HepG2 (cell line): ENCODE data around the gene SLC12A2.

Source experiments
- BRF2 ChIP-seq: sonication (generic); formaldehyde crosslinking; IDR thresholded peaks from 2 replicates; pipeline ENCODE4 v1.8.1; 2022; ENCODE audit warnings: mild to moderate bottlenecking, missing genetic modification reagents
- EP300 ChIP-seq, 3 experiments: sonication (generic) in 1 of 3; formaldehyde crosslinking in 1 of 3; IDR thresholded peaks; 2 replicates each; pipeline versions ENCODE4 v1.5.1 to v1.6.1; 2011 to 2020; ENCODE audit warnings: low read depth in 2 of 3, low read length in 2 of 3, borderline replicate concordance in 1 of 3, improper control_type of control experiment in 1 of 3, mild to moderate bottlenecking in 1 of 3, missing genetic modification reagents in 1 of 3, moderate library complexity in 1 of 3
- HDAC2 ChIP-seq: sonication (generic); formaldehyde crosslinking; IDR thresholded peaks from 2 replicates; pipeline ENCODE4 v1.4.0; 2020; ENCODE audit warnings: missing genetic modification reagents
- ISL2 ChIP-seq: sonication (generic); formaldehyde crosslinking; IDR thresholded peaks from 2 replicates; pipeline ENCODE4 v1.5.0; 2020; ENCODE audit warnings: missing genetic modification reagents
- KDM1A ChIP-seq: IDR thresholded peaks from 2 replicates; pipeline ENCODE4 v1.6.1; 2016; ENCODE audit warnings: missing compliant biosample characterization
- MEIS2 ChIP-seq: sonication (generic); formaldehyde crosslinking; IDR thresholded peaks from 2 replicates; pipeline ENCODE4 v1.9.0; 2021; ENCODE audit warnings: mild to moderate bottlenecking, missing genetic modification reagents
- NR1H2 ChIP-seq: sonication (generic); formaldehyde crosslinking; IDR thresholded peaks from 2 replicates; pipeline ENCODE4 v1.8.1; 2022; ENCODE audit warnings: low read depth, missing genetic modification reagents, borderline replicate concordance
- POLR2A ChIP-seq, 2 experiments: IDR thresholded peaks; 2 replicates each; pipeline ENCODE4 v1.6.1; 2011; ENCODE audit warnings: low read depth in 2 of 2, low read length in 2 of 2, mild to moderate bottlenecking in 1 of 2, moderate library complexity in 1 of 2; ENCODE audit not compliant: insufficient read depth in 1 of 2
- RXRA ChIP-seq: sonication (generic); formaldehyde crosslinking; IDR thresholded peaks from 2 replicates; pipeline ENCODE4 v1.5.1; 2020; ENCODE audit warnings: missing genetic modification reagents
- TP53 ChIP-seq: sonication (generic); formaldehyde crosslinking; conservative IDR thresholded peaks from 2 replicates; pipeline ENCODE4 v1.4.0; 2020; ENCODE audit warnings: missing genetic modification reagents
- ZNF597 ChIP-seq: sonication (generic); formaldehyde crosslinking; IDR thresholded peaks from 2 replicates; pipeline ENCODE4 v1.5.0; 2020; ENCODE audit warnings: missing genetic modification reagents

- TF ChIP-seq EP300 (IDR thresholded peaks at IDR 0.05; ENCODE audit: low read depth in 2 of 2, low read length in 2 of 2) (no peak), EP300 (CRISPR knock-in tag; IDR thresholded peaks at IDR 0.05; ENCODE audit: borderline replicate concordance) (no peak), KDM1A (no peak), ZNF597 (CRISPR knock-in tag) (no peak), RXRA (CRISPR knock-in tag) (no peak), ISL2 (CRISPR knock-in tag) (no peak), NR1H2 (CRISPR knock-in tag) (no peak), TP53 (CRISPR knock-in tag) (no peak), MEIS2 (CRISPR knock-in tag) (no peak), HDAC2 (CRISPR knock-in tag) (no peak), POLR2A (IDR thresholded peaks at IDR 0.05; ENCODE audit: insufficient read depth in 1 of 2, low read depth in 2 of 2, low read length in 2 of 2) (no peak), BRF2 (CRISPR knock-in tag) (no peak)
These were observed 6.0 kb upstream of the SLC12A2 start for GRCh38 chr5:128077526-128077925.
